ENCODE results near the gene DNM3.
"Not testable (repeated sequence)": the region's sequence is repeated elsewhere in the genome, so short reads cannot be mapped to it uniquely, and the experiment has no call there.

DNM3 gene

GRCh38 chr1:171798765-171799164 is 42.5 kb upstream of the DNM3 start:
- no peak for DNase-seq
- Histone ChIP-seq H3K9ac (ENCODE audit: low read length) (no peak overlapping the region), H3K9me3 (replicated peaks; ENCODE audit: insufficient read depth, low read length) (no peaks in the 10 kb centered on the region), H4K20me1 (ENCODE audit: insufficient read depth, low read length) (no peaks in the 10 kb centered on the region), H3K9me2 (replicated peaks; ENCODE audit: insufficient read depth, low read length) (no peaks in the 10 kb centered on the region), H3K36me3 (replicated peaks; ENCODE audit: insufficient read depth, low read length) (no peaks in the 10 kb centered on the region; the same call in 1 of the 2 replicates), H3F3A (ENCODE audit: insufficient read depth, low read length) (no peaks in the 10 kb centered on the region), H3K4me3 (ENCODE audit: low read length) (no peak overlapping the region), H3K27me3 (replicated peaks; ENCODE audit: insufficient read depth, low read length) (no peaks in the 10 kb centered on the region), H3K4me1 (ENCODE audit: low read length) (no peaks in the 10 kb centered on the region), H2AFZ (ENCODE audit: low read length) (no peak overlapping the region), H3K79me2 (ENCODE audit: low read length) (no peaks in the 10 kb centered on the region), H3K27ac (ENCODE audit: low read length) (no peak overlapping the region), H3K4me2 (ENCODE audit: low read depth, low read length) (no peak overlapping the region)
- TF ChIP-seq EZH2 (optimal IDR thresholded peaks at IDR 0.05; ENCODE audit: low read depth, low read length): no peak
- TF ChIP-seq EZH2phosphoT487 (IDR thresholded peaks at IDR 0.05; ENCODE audit: low read length): no peak

GRCh38 chr1:171799166-171799565 is 42.1 kb upstream of the DNM3 start:
- Histone ChIP-seq H2AFZ (ENCODE audit: low read length) (no peak overlapping the region), H3K4me1 (ENCODE audit: low read length) (no peaks in the 10 kb centered on the region), H3K9ac (ENCODE audit: low read length) (no peak overlapping the region), H3K79me2 (ENCODE audit: low read length) (no peaks in the 10 kb centered on the region), H4K20me1 (ENCODE audit: insufficient read depth, low read length) (no peaks in the 10 kb centered on the region), H3K4me3 (ENCODE audit: low read length) (no peak overlapping the region), H3K9me3 (replicated peaks; ENCODE audit: insufficient read depth, low read length) (no peaks in the 10 kb centered on the region), H3F3A (ENCODE audit: insufficient read depth, low read length) (no peaks in the 10 kb centered on the region), H3K27ac (ENCODE audit: low read length) (no peak overlapping the region), H3K27me3 (replicated peaks; ENCODE audit: insufficient read depth, low read length) (no peaks in the 10 kb centered on the region), H3K4me2 (ENCODE audit: low read depth, low read length) (no peak overlapping the region), H3K9me2 (replicated peaks; ENCODE audit: insufficient read depth, low read length) (no peaks in the 10 kb centered on the region), H3K36me3 (replicated peaks; ENCODE audit: insufficient read depth, low read length) (no peaks in the 10 kb centered on the region; the same call in 1 of the 2 replicates)
- TF ChIP-seq EZH2phosphoT487 (IDR thresholded peaks at IDR 0.05; ENCODE audit: low read length) (no peak), EZH2 (optimal IDR thresholded peaks at IDR 0.05; ENCODE audit: low read depth, low read length) (no peak)
- TF ChIP-seq, protein P1, sequence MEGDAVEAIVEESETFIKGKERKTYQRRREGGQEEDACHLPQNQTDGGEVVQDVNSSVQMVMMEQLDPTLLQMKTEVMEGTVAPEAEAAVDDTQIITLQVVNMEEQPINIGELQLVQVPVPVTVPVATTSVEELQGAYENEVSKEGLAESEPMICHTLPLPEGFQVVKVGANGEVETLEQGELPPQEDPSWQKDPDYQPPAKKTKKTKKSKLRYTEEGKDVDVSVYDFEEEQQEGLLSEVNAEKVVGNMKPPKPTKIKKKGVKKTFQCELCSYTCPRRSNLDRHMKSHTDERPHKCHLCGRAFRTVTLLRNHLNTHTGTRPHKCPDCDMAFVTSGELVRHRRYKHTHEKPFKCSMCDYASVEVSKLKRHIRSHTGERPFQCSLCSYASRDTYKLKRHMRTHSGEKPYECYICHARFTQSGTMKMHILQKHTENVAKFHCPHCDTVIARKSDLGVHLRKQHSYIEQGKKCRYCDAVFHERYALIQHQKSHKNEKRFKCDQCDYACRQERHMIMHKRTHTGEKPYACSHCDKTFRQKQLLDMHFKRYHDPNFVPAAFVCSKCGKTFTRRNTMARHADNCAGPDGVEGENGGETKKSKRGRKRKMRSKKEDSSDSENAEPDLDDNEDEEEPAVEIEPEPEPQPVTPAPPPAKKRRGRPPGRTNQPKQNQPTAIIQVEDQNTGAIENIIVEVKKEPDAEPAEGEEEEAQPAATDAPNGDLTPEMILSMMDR (IDR thresholded peaks at IDR 0.05; ENCODE audit: low read length): no peak
- no peak for DNase-seq

DNA sequence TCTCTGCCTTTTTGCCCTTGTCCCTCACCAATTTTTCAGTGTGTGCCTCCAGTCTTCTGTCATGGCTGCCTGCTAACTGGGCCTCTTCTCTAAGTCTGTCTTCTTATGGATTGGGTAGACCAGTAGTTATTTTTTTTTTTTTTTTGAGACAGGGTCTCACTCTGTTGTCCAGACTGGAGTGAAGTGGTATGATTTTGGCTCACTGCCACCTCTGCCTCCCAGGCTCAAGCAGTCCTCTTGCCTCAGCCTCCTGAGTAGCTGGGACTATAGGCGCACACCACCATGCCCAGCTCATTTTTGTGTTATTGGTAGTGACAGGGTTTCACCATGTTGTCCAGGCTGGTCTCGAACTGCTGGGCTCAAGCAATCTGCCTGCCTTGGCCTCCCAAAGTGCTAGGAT is 41.6 kb upstream of the DNM3 start:
- not testable (repeated sequence) for H3K4me3 ChIP-seq (ENCODE audit: low read length); H3K4me1 ChIP-seq (ENCODE audit: low read length); H3K36me3 ChIP-seq (replicated peaks; ENCODE audit: insufficient read depth, low read length); H3K9me3 ChIP-seq (replicated peaks; ENCODE audit: insufficient read depth, low read length); DNase-seq; H3K27ac ChIP-seq (ENCODE audit: low read length); H2AFZ ChIP-seq (ENCODE audit: low read length); H3K27me3 ChIP-seq (replicated peaks; ENCODE audit: insufficient read depth, low read length); H3F3A ChIP-seq (ENCODE audit: insufficient read depth, low read length); H3K9me2 ChIP-seq (replicated peaks; ENCODE audit: insufficient read depth, low read length); H3K4me2 ChIP-seq (ENCODE audit: low read depth, low read length); H4K20me1 ChIP-seq (ENCODE audit: insufficient read depth, low read length); H3K79me2 ChIP-seq (ENCODE audit: low read length); H3K9ac ChIP-seq (ENCODE audit: low read length)

- H3K27ac ChIP-seq (ENCODE audit: low read length): no peak overlapping the region
- TF ChIP-seq EZH2phosphoT487 (IDR thresholded peaks at IDR 0.05; ENCODE audit: low read length) (no peak), EZH2 (optimal IDR thresholded peaks at IDR 0.05; ENCODE audit: low read depth, low read length) (no peak)
- TF ChIP-seq, protein P1 (IDR thresholded peaks at IDR 0.05; ENCODE audit: low read length): no peak
- no peak overlapping the region for H2AFZ ChIP-seq (ENCODE audit: low read length)
- H4K20me1 ChIP-seq (ENCODE audit: insufficient read depth, low read length): no peaks in the 10 kb centered on the region
- H3K9me2 ChIP-seq (replicated peaks; ENCODE audit: insufficient read depth, low read length): no peaks in the 10 kb centered on the region
- H3F3A ChIP-seq (ENCODE audit: insufficient read depth, low read length): no peaks in the 10 kb centered on the region
- no peak overlapping the region for H3K4me3 ChIP-seq (ENCODE audit: low read length)
- no peaks in the 10 kb centered on the region for H3K9me3 ChIP-seq (replicated peaks; ENCODE audit: insufficient read depth, low read length)
- no peak overlapping the region for H3K4me2 ChIP-seq (ENCODE audit: low read depth, low read length)
- no peak for DNase-seq
- H3K4me1 ChIP-seq (ENCODE audit: low read length): peaks cover 3% of the 10 kb centered on the region
- no peak overlapping the region for H3K9ac ChIP-seq (ENCODE audit: low read length)
- no peaks in the 10 kb centered on the region for H3K79me2 ChIP-seq (ENCODE audit: low read length)
- H3K27me3 ChIP-seq (replicated peaks; ENCODE audit: insufficient read depth, low read length): no peaks in the 10 kb centered on the region
- no peaks in the 10 kb centered on the region for H3K36me3 ChIP-seq (replicated peaks; ENCODE audit: insufficient read depth, low read length)
Measured at GRCh38 chr1:171800342-171800741, 41.0 kb upstream of the DNM3 start.
